ENCODE data around the gene CGB3.
"Not testable (repeated sequence)": the region's sequence is repeated elsewhere in the genome, so short reads cannot be mapped to it uniquely, and the experiment has no call there.

Gene CGB3

GRCh38 chr19:49042177-49042576, 18.0 kb upstream of the CGB3 start:
- no peak for DNase-seq

- not testable (repeated sequence) for DNase-seq
These were observed 15.6 kb upstream of the CGB3 start for GRCh38 chr19:49039736-49040135.

GRCh38 chr19:49038557-49039276, 14.6 kb upstream of the CGB3 start:
- not testable (repeated sequence) for DNase-seq

GRCh38 chr19:49038111-49038510, 14.0 kb upstream of the CGB3 start:
- not testable (repeated sequence) for DNase-seq

- not testable (repeated sequence) for DNase-seq
These were observed 12.7 kb upstream of the CGB3 start, which contains the start of gene CGB1 for GRCh38 chr19:49036815-49037214. TSS of gene CGB1 (minus strand) at chr19:49036895. CDS start at chr19:49036711, 184 bp downstream.

GRCh38 chr19:49031642-49032301, 7.6 kb upstream of the CGB3 start, which contains the start of gene CGB2:
TSS of gene CGB2 (plus strand) at chr19:49031890. CDS start at chr19:49032096, 206 bp downstream.
- DNase-seq = peak; percentile 25 to 26

GRCh38 chr19:49030323-49030722, 6.2 kb upstream of the CGB3 start:
- not testable (repeated sequence) for DNase-seq

- DNase-seq = not testable (repeated sequence)
These were observed 5.6 kb upstream of the CGB3 start for GRCh38 chr19:49029749-49030148.

- not testable (repeated sequence) for DNase-seq
These were observed 4.6 kb upstream of the CGB3 start for GRCh38 chr19:49028686-49029085.

- not testable (repeated sequence) for DNase-seq
These were observed 1.5 kb upstream of the CGB3 start for GRCh38 chr19:49025599-49025998.

- not testable (repeated sequence) for DNase-seq
These were observed 955 bp upstream of the CGB3 start for GRCh38 chr19:49025088-49025487.

- no peak for DNase-seq
These were observed 2.0 kb downstream of the CGB3 start for GRCh38 chr19:49022116-49022515.

GRCh38 chr19:49020931-49021895, 2.9 kb downstream of the CGB3 start:
- no peak for DNase-seq

- no peak for DNase-seq
These were observed 3.8 kb downstream of the CGB3 start for GRCh38 chr19:49020342-49020741.

GRCh38 chr19:49019242-49019932, 4.7 kb downstream of the CGB3 start:
- DNase-seq = peak; percentile 47 to 48

GRCh38 chr19:49018388-49019241, 5.5 kb downstream of the CGB3 start:
- not testable (repeated sequence) for DNase-seq

- DNase-seq = peak; percentile 51 to 57
These were observed 6.3 kb downstream of the CGB3 start for GRCh38 chr19:49017666-49018351.

GRCh38 chr19:49017041-49017665, 7.0 kb downstream of the CGB3 start, which contains the start of gene LHB:
TSS of gene LHB (minus strand) at chr19:49017091. CDS start at chr19:49017081, 10 bp downstream.
- no peak for DNase-seq

- DNase-seq = no peak
These were observed 7.9 kb downstream of the CGB3 start for GRCh38 chr19:49016067-49016839.
